H1 (cell line): ENCODE data around the gene CNTN3. TPM values are rescaled to one million over a fixed set of nuclear protein-coding genes. Genes with fewer than 3 reads are reported as not detected.

Experiments
- CTCF ChIA-PET: fragments of 300-600 bp; sonication (Branson Sonifier 250); formaldehyde crosslinking; loops from one replicate; lab custom pipeline; 2021; ENCODE audit not compliant: partially characterized antibody; lab: Charles Lee
- POLR2A ChIA-PET: fragments of 300-600 bp; sonication (Branson Sonifier 250); formaldehyde crosslinking; loops from one replicate; lab custom pipeline; 2021; ENCODE audit warnings: inconsistent platforms; ENCODE audit not compliant: partially characterized antibody; lab: Charles Lee
- DNase-seq, 2 experiments: peaks; one replicate each; pipeline versions ENCODE4 v3.0.0 to v3.0.0-alpha.2; 2010 to 2022; ENCODE audit warnings: low spot score in 2 of 2, low read depth in 1 of 2, mixed read lengths in 1 of 2
- FAIRE-seq: peaks from 2 replicates; lab custom pipeline; 2011; peaks lifted over from hg19 to GRCh38; lab: Jason Lieb, UNC
- H2AFZ ChIP-seq: 2 replicates; pipeline ENCODE4 v1.8.1; 2012; ENCODE audit warnings: low read length, inconsistent platforms
- H2AK5ac ChIP-seq: 2 replicates; pipeline ENCODE4 v1.6.1; 2013; ENCODE audit warnings: low read depth, low read length
- H2BK120ac ChIP-seq: replicated peaks from 2 replicates; pipeline ENCODE3; 2013; ENCODE audit warnings: low read depth, low read length, inconsistent platforms
- H2BK12ac ChIP-seq: 2 replicates; pipeline ENCODE4 v1.6.1; 2013; ENCODE audit warnings: low read depth, low read length
- H2BK15ac ChIP-seq: 2 replicates; pipeline ENCODE4 v1.6.1; 2013; ENCODE audit warnings: low read length
- H2BK20ac ChIP-seq: 2 replicates; pipeline ENCODE4 v1.6.1; 2013; ENCODE audit warnings: low read length
- H2BK5ac ChIP-seq: 2 replicates; pipeline ENCODE4 v1.6.1; 2013; ENCODE audit warnings: low read depth, low read length
- H3K14ac ChIP-seq: 2 replicates; pipeline ENCODE4 v1.6.1; 2013; ENCODE audit warnings: inconsistent platforms; ENCODE audit not compliant: insufficient read length
- H3K18ac ChIP-seq: 2 replicates; pipeline ENCODE4 v1.6.1; 2013; ENCODE audit warnings: low read length; ENCODE audit errors: extremely low read depth
- H3K23ac ChIP-seq: 2 replicates; pipeline ENCODE4 v1.6.1; 2013; ENCODE audit warnings: inconsistent platforms; ENCODE audit not compliant: insufficient read length
- H3K23me2 ChIP-seq: 2 replicates; pipeline ENCODE4 v1.6.1; 2013; ENCODE audit warnings: low read depth, low read length
- H3K27ac ChIP-seq: 2 replicates; pipeline ENCODE4 v1.6.1; 2011; ENCODE audit warnings: low read depth, low read length, inconsistent platforms
- H3K27me3 ChIP-seq, 4 experiments: replicated peaks in 1 of 4; 1 replicate in 1 of 4; 2 replicates in 3 of 4; pipeline versions ENCODE4 v1.6.1 to v1.8.1; 2011 to 2013; ENCODE audit warnings: low read length in 3 of 4, mild to moderate bottlenecking in 3 of 4, inconsistent platforms in 2 of 4, mixed read lengths in 2 of 4, moderate library complexity in 1 of 4; ENCODE audit not compliant: control insufficient read depth in 3 of 4, insufficient read depth in 3 of 4; ENCODE audit errors: extremely low read depth in 1 of 4
- H3K36me3 ChIP-seq, 4 experiments: 2 replicates each; pipeline versions ENCODE4 v1.6.1 to v1.8.1; 2011 to 2013; ENCODE audit warnings: mild to moderate bottlenecking in 4 of 4, low read length in 3 of 4, moderate library complexity in 2 of 4, control low read depth in 1 of 4, inconsistent platforms in 1 of 4; ENCODE audit not compliant: insufficient read depth in 4 of 4, control insufficient read depth in 2 of 4
- H3K4ac ChIP-seq: replicated peaks from 2 replicates; pipeline ENCODE3; 2013; ENCODE audit warnings: low read length, low read depth, mixed read lengths, inconsistent platforms; ENCODE audit not compliant: insufficient read length
- H3K4me1 ChIP-seq, 4 experiments: replicated peaks in 1 of 4; 1 replicate in 1 of 4; 2 replicates in 3 of 4; pipeline versions ENCODE4 v1.6.1 to v1.8.1; 2011 to 2013; ENCODE audit warnings: low read length in 3 of 4, inconsistent platforms in 2 of 4, mixed read lengths in 1 of 4; ENCODE audit not compliant: insufficient read depth in 4 of 4, control insufficient read depth in 3 of 4
- H3K4me2 ChIP-seq, 2 experiments: 2 replicates each; pipeline versions ENCODE4 v1.6.1 to v1.8.1; 2011 to 2013; ENCODE audit warnings: low read depth in 2 of 2, low read length in 2 of 2, control low read depth in 1 of 2, inconsistent platforms in 1 of 2, mild to moderate bottlenecking in 1 of 2; ENCODE audit not compliant: insufficient read depth in 1 of 2
- H3K4me3 ChIP-seq, 4 experiments: fragments of 200-600, 300-600 bp in 1 of 4; sonication (generic), shearing (Covaris generic), sonication (Bioruptor Twin) in 1 of 4; 2 replicates each; pipeline versions ENCODE4 v1.5.1 to v1.8.1; 2011 to 2016; ENCODE audit warnings: low read length in 4 of 4, low read depth in 3 of 4, control low read depth in 2 of 4, inconsistent platforms in 2 of 4, mild to moderate bottlenecking in 2 of 4, mixed read lengths in 1 of 4, moderate library complexity in 1 of 4; ENCODE audit not compliant: insufficient read depth in 2 of 4; ENCODE audit errors: extremely low read depth in 1 of 4
- H3K56ac ChIP-seq: replicated peaks from 2 replicates; pipeline ENCODE3; 2013; ENCODE audit warnings: low read depth, mild to moderate bottlenecking, mixed read lengths, low read length, inconsistent platforms; ENCODE audit not compliant: insufficient read length
- H3K79me1 ChIP-seq: 2 replicates; pipeline ENCODE4 v1.6.1; 2013; ENCODE audit warnings: low read depth, low read length, control low read depth
- H3K79me2 ChIP-seq, 2 experiments: 2 replicates each; pipeline versions ENCODE4 v1.6.1 to v1.8.1; 2012 to 2013; ENCODE audit warnings: low read length in 2 of 2, mild to moderate bottlenecking in 2 of 2, inconsistent platforms in 1 of 2; ENCODE audit not compliant: insufficient read depth in 2 of 2, control insufficient read depth in 1 of 2
- H3K9ac ChIP-seq, 4 experiments: replicated peaks in 1 of 4; 1 replicate in 1 of 4; 2 replicates in 3 of 4; pipeline versions ENCODE4 v1.6.1 to v1.8.1; 2011 to 2013; ENCODE audit warnings: low read depth in 3 of 4, low read length in 3 of 4, control low read depth in 2 of 4, mild to moderate bottlenecking in 2 of 4, moderate library complexity in 2 of 4, inconsistent platforms in 1 of 4; ENCODE audit errors: extremely low read depth in 1 of 4
- H3K9me3 ChIP-seq, 2 experiments: 2 replicates each; pipeline versions ENCODE4 v1.6.1 to v1.8.1; 2012 to 2013; ENCODE audit warnings: mild to moderate bottlenecking in 2 of 2, moderate library complexity in 2 of 2, control low read depth in 1 of 2, inconsistent platforms in 1 of 2, low read depth in 1 of 2, low read length in 1 of 2, mixed read lengths in 1 of 2; ENCODE audit not compliant: insufficient read depth in 2 of 2
- H4K20me1 ChIP-seq, 2 experiments: replicated peaks in 1 of 2; 2 replicates each; pipeline versions ENCODE3 to v1.8.1; 2011 to 2013; ENCODE audit warnings: inconsistent platforms in 2 of 2, low read length in 2 of 2, mild to moderate bottlenecking in 1 of 2; ENCODE audit not compliant: insufficient read depth in 2 of 2, control insufficient read depth in 1 of 2
- H4K5ac ChIP-seq: 2 replicates; pipeline ENCODE4 v1.6.1; 2013; ENCODE audit warnings: low read length, low read depth, mixed read lengths, inconsistent platforms; ENCODE audit not compliant: insufficient read length
- H4K8ac ChIP-seq: 2 replicates; pipeline ENCODE4 v1.8.0; 2013; ENCODE audit warnings: mild to moderate bottlenecking, moderate library complexity, low read length, inconsistent platforms; ENCODE audit not compliant: insufficient read depth; ENCODE audit errors: extremely low read depth
- H4K91ac ChIP-seq: replicated peaks from 2 replicates; pipeline ENCODE3; 2013; ENCODE audit warnings: low read length, mixed read lengths, inconsistent platforms; ENCODE audit not compliant: insufficient read length
- BCL11A ChIP-seq, 2 experiments: IDR thresholded peaks; one replicate each; pipeline ENCODE4 v1.6.1; 2011; ENCODE audit warnings: low read depth in 2 of 2, low read length in 2 of 2, mild to moderate bottlenecking in 2 of 2
- CBX5 ChIP-seq: fragments of 300-800, 300-1000 bp; sonication (generic); IDR thresholded peaks from 2 replicates; pipeline ENCODE4 v1.7.1; 2016; ENCODE audit warnings: antibody characterized with exemption, low read length, low read depth
- KDM5A ChIP-seq: fragments of 200-600 bp; IDR thresholded peaks from 2 replicates; pipeline ENCODE4 v1.7.1; 2012; ENCODE audit warnings: mild to moderate bottlenecking, low read length, inconsistent platforms, mixed read lengths
- RXRA ChIP-seq: IDR thresholded peaks from 2 replicates; pipeline ENCODE4 v1.6.1; 2011; ENCODE audit warnings: low read depth, mild to moderate bottlenecking, low read length, moderate library complexity; ENCODE audit not compliant: insufficient read depth
- WGBS, 2 experiments: shearing (Covaris generic) in 1 of 2; methylation state at CpG; one replicate each; pipeline versions ENCODE4 v1.1.6 to v1.1.7; 2013 to 2015; ENCODE audit warnings: low lambda C conversion rate in 2 of 2, mixed read lengths in 2 of 2, inconsistent platforms in 1 of 2, low coverage in 1 of 2, missing lambda C conversion rate in 1 of 2; ENCODE audit not compliant: insufficient replicate concordance in 2 of 2, insufficient coverage in 1 of 2, insufficient read length in 1 of 2; ENCODE audit errors: extremely low coverage in 1 of 2, missing lambda C conversion rate in 1 of 2; 5-methylcytosine and 5-hydroxymethylcytosine counted together
- polyA plus RNA-seq, 7 experiments: library from polyadenylated mRNA; depleted of rRNA in 3 of 7; stranded (reverse) in 5 of 7; unstranded in 2 of 7; fragments of >200 nt in 5 of 7; fragments of 200-250 nt in 2 of 7; gene quantifications; 1 replicate in 5 of 7; 2 replicates in 1 of 7; 4 replicates in 1 of 7; pipeline versions ENCODE4 v1.2.1 to v1.2.3, GENCODE V29; 2011 to 2013; ENCODE audit warnings: missing spikeins in 2 of 7, mixed read lengths in 2 of 7
- total RNA-seq: library from RNA; stranded (reverse); fragmentation: NEBNext Ultra II Directional; extraction: Animal tissue kit (Norgen Biotek cat#: 25700); gene quantifications from 2 replicates; pipeline ENCODE4 v1.2.1, GENCODE V29; 2021

The CNTN3 gene
- total and polyA plus RNA-seq, 2 of the 8 experiments (the other 6 are each of a cell fraction or from before 2014, with no cell fraction given): 0.11 to 0.13 TPM

- H2BK120ac ChIP-seq: no peak overlapping the region
- no peak overlapping the region for H3K56ac ChIP-seq
- no peak for FAIRE-seq
- H3K27ac ChIP-seq: no peak overlapping the region
- no peak overlapping the region for H2BK5ac ChIP-seq
- no peak overlapping the region for H2AK5ac ChIP-seq
- no peaks in the 10 kb centered on the region for H3K23me2 ChIP-seq
- no peak overlapping the region for H2AFZ ChIP-seq
- no peak overlapping the region for H4K8ac ChIP-seq
- no peaks in the 10 kb centered on the region for H3K36me3 ChIP-seq
- H3K23ac ChIP-seq: no peak overlapping the region
- no peak for DNase-seq
- H3K4me2 ChIP-seq: no peak overlapping the region
- no peak overlapping the region for H2BK12ac ChIP-seq
- no peak overlapping the region for H4K91ac ChIP-seq
- H3K14ac ChIP-seq: no peak overlapping the region
- H3K9ac ChIP-seq: no peak overlapping the region
- no peak overlapping the region for H3K4ac ChIP-seq
- H3K79me1 ChIP-seq: no peaks in the 10 kb centered on the region
- no peaks in the 10 kb centered on the region for H4K20me1 ChIP-seq
- ChIA-PET CTCF (no interaction called here), POLR2A (no interaction called here)
- H4K5ac ChIP-seq: no peak overlapping the region
- H3K79me2 ChIP-seq: no peaks in the 10 kb centered on the region
- H3K4me3 ChIP-seq: no peak overlapping the region
- 86% methylated on average over 3 of the region's 3 CpGs; no CpG with 5 or more reads in 1 of the 2 experiments for WGBS, 2 experiments
- no peak overlapping the region for H2BK20ac ChIP-seq
- H2BK15ac ChIP-seq: no peak overlapping the region
- no peaks in the 10 kb centered on the region for H3K27me3 ChIP-seq
- TF ChIP-seq KDM5A: no peak
- TF ChIP-seq BCL11A (IDR thresholded peaks at IDR 0.05; ENCODE audit: low read depth in 2 of 2, low read length in 2 of 2): no peak
- TF ChIP-seq CBX5: no peak
- no peak for TF ChIP-seq RXRA
- TF ChIP-seq, all 59 proteins: peak for 0
- Histone ChIP-seq H3K18ac (no peak overlapping the region), H3K4me1 (no peaks in the 10 kb centered on the region; a peak in 1 of 7 replicates), H3K9me3 (no peaks in the 10 kb centered on the region)
Observed at GRCh38 chr3:74631351-74632140, 17.1 kb upstream of the CNTN3 start.
